Astrocyte (in vitro differentiated cells and primary cell): ENCODE results near the gene UBE2D2. TPM values are rescaled to one million over a fixed set of nuclear protein-coding genes. Genes with fewer than 3 reads are reported as not detected.
A peak's percentile ranks its signal among the peaks of the same experiment; 100 is the strongest.

Source experiments
- DNase-seq: peaks from one replicate; pipeline ENCODE4 v3.0.0-alpha.2; 2010; ENCODE audit warnings: low read depth
- FAIRE-seq: peaks from 2 replicates; lab custom pipeline; 2011; peaks lifted over from hg19 to GRCh38; lab: Jason Lieb, UNC
- H2AFZ ChIP-seq: 2 replicates; pipeline ENCODE4 v1.6.0; 2012; ENCODE audit warnings: low read depth, low read length, inconsistent platforms
- H3K27ac ChIP-seq: 2 replicates; pipeline ENCODE4 v1.5.1; 2011; ENCODE audit warnings: low read depth, low read length, inconsistent platforms
- H3K27me3 ChIP-seq: 2 replicates; pipeline ENCODE4 v1.6.0; 2011; ENCODE audit warnings: low read length, inconsistent platforms; ENCODE audit not compliant: insufficient read depth
- H3K36me3 ChIP-seq: 2 replicates; pipeline ENCODE4 v1.5.1; 2011; ENCODE audit warnings: low read length, inconsistent platforms; ENCODE audit not compliant: insufficient read depth
- H3K4me1 ChIP-seq: 2 replicates; pipeline ENCODE4 v1.5.1; 2011; ENCODE audit warnings: low read length, inconsistent platforms; ENCODE audit not compliant: insufficient read depth
- H3K4me2 ChIP-seq: 2 replicates; pipeline ENCODE4 v1.6.0; 2012; ENCODE audit warnings: low read length, inconsistent platforms
- H3K4me3 ChIP-seq: 2 replicates; pipeline ENCODE4 v1.5.1; 2011; ENCODE audit warnings: low read depth, mild to moderate bottlenecking, low read length, inconsistent platforms; ENCODE audit not compliant: insufficient read depth
- H3K79me2 ChIP-seq: 2 replicates; pipeline ENCODE4 v1.6.0; 2012; ENCODE audit warnings: mild to moderate bottlenecking, low read length, inconsistent platforms; ENCODE audit not compliant: insufficient read depth
- H3K9ac ChIP-seq: 2 replicates; pipeline ENCODE4 v1.6.0; 2012; ENCODE audit warnings: mild to moderate bottlenecking, low read length, inconsistent platforms
- H3K9me3 ChIP-seq: 2 replicates; pipeline ENCODE4 v1.5.1; 2012; ENCODE audit warnings: low read depth, mild to moderate bottlenecking, low read length, inconsistent platforms; ENCODE audit not compliant: insufficient read depth
- H4K20me1 ChIP-seq: 2 replicates; pipeline ENCODE4 v1.6.0; 2012; ENCODE audit warnings: low read length, inconsistent platforms; ENCODE audit not compliant: insufficient read depth
- H3K27ac Mint-ChIP-seq: one replicate; pipeline ENCODE4 v1.8.0; 2021; ENCODE audit warnings: mild to moderate bottlenecking, mixed read lengths; ENCODE audit not compliant: unreplicated experiment
- H3K27me3 Mint-ChIP-seq: one replicate; pipeline ENCODE4 v1.8.0; 2021; ENCODE audit warnings: low read depth, mixed read lengths; ENCODE audit not compliant: unreplicated experiment
- H3K36me3 Mint-ChIP-seq: one replicate; pipeline ENCODE4 v1.8.0; 2021; ENCODE audit warnings: low read depth, mixed read lengths; ENCODE audit not compliant: unreplicated experiment
- H3K4me1 Mint-ChIP-seq: one replicate; pipeline ENCODE4 v1.8.0; 2021; ENCODE audit warnings: low read depth, mixed read lengths; ENCODE audit not compliant: unreplicated experiment
- H3K4me3 Mint-ChIP-seq: one replicate; pipeline ENCODE4 v1.8.0; 2021; ENCODE audit warnings: mild to moderate bottlenecking, moderate library complexity, mixed read lengths; ENCODE audit not compliant: unreplicated experiment
- H3K9me3 Mint-ChIP-seq: one replicate; pipeline ENCODE4 v1.8.0; 2021; ENCODE audit warnings: mild to moderate bottlenecking, mixed read lengths; ENCODE audit not compliant: unreplicated experiment
- EZH2 ChIP-seq: IDR thresholded peaks from 2 replicates; pipeline ENCODE4 v1.6.1; 2012; ENCODE audit warnings: mild to moderate bottlenecking, low read length, inconsistent platforms; ENCODE audit not compliant: insufficient read depth
- total RNA-seq: library from RNA; stranded (reverse); gene quantifications from 2 replicates; pipeline ENCODE4 v1.2.1, GENCODE V29; 2021
- TF ChIP-seq, protein P1 (sequence below): IDR thresholded peaks from 2 replicates; pipeline ENCODE4 v1.5.1; 2011; ENCODE audit warnings: low read depth, mild to moderate bottlenecking, inconsistent platforms, low read length, moderate library complexity; ENCODE audit not compliant: insufficient read depth

UBE2D2 gene
- total RNA-seq, 1 donor from 2014 or later = 169 TPM

GRCh38 chr5:139654871-139655491 lies 93.8 kb downstream of the UBE2D2 start:
- H3K79me2 ChIP-seq = peaks cover 96% of the 10 kb centered on the region
- Mint-ChIP-seq H3K27ac (peak overlapping the region; percentile 69), H3K9me3 (no peaks in the 10 kb centered on the region), H3K27me3 (no peaks in the 10 kb centered on the region), H3K4me1 (peaks cover 58% of the 10 kb centered on the region), H3K4me3 (peak overlapping the region; percentile 79), H3K36me3 (peaks cover 8% of the 10 kb centered on the region)
- DNase-seq = no peak
- no peak for TF ChIP-seq EZH2
- TF ChIP-seq, protein P1, sequence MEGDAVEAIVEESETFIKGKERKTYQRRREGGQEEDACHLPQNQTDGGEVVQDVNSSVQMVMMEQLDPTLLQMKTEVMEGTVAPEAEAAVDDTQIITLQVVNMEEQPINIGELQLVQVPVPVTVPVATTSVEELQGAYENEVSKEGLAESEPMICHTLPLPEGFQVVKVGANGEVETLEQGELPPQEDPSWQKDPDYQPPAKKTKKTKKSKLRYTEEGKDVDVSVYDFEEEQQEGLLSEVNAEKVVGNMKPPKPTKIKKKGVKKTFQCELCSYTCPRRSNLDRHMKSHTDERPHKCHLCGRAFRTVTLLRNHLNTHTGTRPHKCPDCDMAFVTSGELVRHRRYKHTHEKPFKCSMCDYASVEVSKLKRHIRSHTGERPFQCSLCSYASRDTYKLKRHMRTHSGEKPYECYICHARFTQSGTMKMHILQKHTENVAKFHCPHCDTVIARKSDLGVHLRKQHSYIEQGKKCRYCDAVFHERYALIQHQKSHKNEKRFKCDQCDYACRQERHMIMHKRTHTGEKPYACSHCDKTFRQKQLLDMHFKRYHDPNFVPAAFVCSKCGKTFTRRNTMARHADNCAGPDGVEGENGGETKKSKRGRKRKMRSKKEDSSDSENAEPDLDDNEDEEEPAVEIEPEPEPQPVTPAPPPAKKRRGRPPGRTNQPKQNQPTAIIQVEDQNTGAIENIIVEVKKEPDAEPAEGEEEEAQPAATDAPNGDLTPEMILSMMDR = no peak
- H3K27ac ChIP-seq = peak overlapping the region; percentile 71
- no peaks in the 10 kb centered on the region for H3K9me3 ChIP-seq
- H3K9ac ChIP-seq = peak overlapping the region; percentile 88
- H3K27me3 ChIP-seq = no peaks in the 10 kb centered on the region
- no peak overlapping the region for H3K4me3 ChIP-seq
- peak overlapping the region; percentile 87 for H3K4me2 ChIP-seq
- FAIRE-seq = no peak
- H2AFZ ChIP-seq = no peak overlapping the region
- peaks cover 88% of the 10 kb centered on the region for H3K4me1 ChIP-seq
- H3K36me3 ChIP-seq = no peaks in the 10 kb centered on the region
- peaks cover 72% of the 10 kb centered on the region for H4K20me1 ChIP-seq

DNA sequence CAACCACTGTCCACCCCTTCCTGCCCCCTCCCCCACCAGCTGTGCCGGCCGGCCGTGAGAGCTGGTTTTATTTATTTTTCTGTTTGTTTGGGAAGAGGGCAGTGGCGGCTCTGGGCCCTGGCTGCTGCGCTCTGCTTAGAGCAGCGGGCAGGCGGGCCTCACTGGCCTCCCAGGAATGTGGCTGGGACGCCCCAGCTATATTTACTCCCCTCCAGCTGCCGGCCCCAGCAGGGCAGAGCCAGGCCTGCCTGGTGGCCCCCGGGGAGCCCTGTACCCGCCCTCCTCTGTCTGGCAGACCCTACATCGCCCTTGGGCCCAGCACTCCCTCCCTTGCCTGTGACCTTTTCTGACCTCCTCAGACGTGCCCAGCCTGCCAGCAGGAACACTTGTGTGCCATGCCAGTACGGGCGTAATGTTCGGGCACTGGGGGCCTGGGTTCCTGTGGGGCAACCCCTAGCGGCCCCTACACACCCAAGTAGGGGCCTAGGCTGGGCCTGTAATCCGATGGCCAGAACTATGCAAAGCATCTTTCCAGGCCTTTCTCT lies 94.7 kb downstream of the UBE2D2 start:
- Histone ChIP-seq H3K9ac (peak overlapping the region; percentile 78), H3K4me1 (peaks cover 93% of the 10 kb centered on the region), H3K36me3 (no peaks in the 10 kb centered on the region), H2AFZ (no peak overlapping the region), H4K20me1 (peaks cover 65% of the 10 kb centered on the region), H3K27me3 (no peaks in the 10 kb centered on the region), H3K9me3 (no peaks in the 10 kb centered on the region), H3K79me2 (peaks cover 94% of the 10 kb centered on the region), H3K4me3 (no peak overlapping the region), H3K27ac (peak overlapping the region; percentile 71), H3K4me2 (peak overlapping the region; percentile 87)
- FAIRE-seq (no peak), DNase-seq (no peak)
- H3K4me1 Mint-ChIP-seq = peaks cover 63% of the 10 kb centered on the region
- TF ChIP-seq EZH2 = no peak
- TF ChIP-seq, protein P1 = no peak
- H3K27me3 Mint-ChIP-seq = no peaks in the 10 kb centered on the region
- H3K27ac Mint-ChIP-seq = peak overlapping the region; percentile 92
- peak overlapping the region; percentile 79 for H3K4me3 Mint-ChIP-seq
- H3K36me3 Mint-ChIP-seq = peaks cover 8% of the 10 kb centered on the region
- no peaks in the 10 kb centered on the region for H3K9me3 Mint-ChIP-seq
